Stimulated activated naive B cell treated with anti-CD40 and anti-IgM and Interleukin-4, amounts not matched to agents 10 μg/mL and 1 μg/mL and 100 μg/mL, for 72 hours (primary cell): ENCODE measurements around the gene DCAF4.

Experiments used
- ATAC-seq, 2 donors: fragments of 150-1000 bp; cut with Tn5 transposase; replicated peaks; 2 replicates each; pipeline ENCODE4 v1.10.0; 2021; ENCODE audit warnings: moderate library complexity in 1 of 2
- DNase-seq: peaks from one replicate; pipeline ENCODE4 v3.0.0; 2021
- H3K27ac Mint-ChIP-seq: one replicate; pipeline ENCODE4 v1.8.0; 2022; ENCODE audit warnings: mild to moderate bottlenecking, mixed read lengths
- H3K27me3 Mint-ChIP-seq, 2 donors: one replicate each; pipeline ENCODE4 v1.8.0; 2022; ENCODE audit warnings: mixed read lengths in 2 of 2
- H3K36me3 Mint-ChIP-seq, 2 donors: one replicate each; pipeline ENCODE4 v1.8.0; 2022; ENCODE audit warnings: mixed read lengths in 2 of 2, mild to moderate bottlenecking in 1 of 2
- H3K4me1 Mint-ChIP-seq, 2 donors: one replicate each; pipeline ENCODE4 v1.8.0; 2022; ENCODE audit warnings: mixed read lengths in 2 of 2, mild to moderate bottlenecking in 1 of 2
- H3K4me3 Mint-ChIP-seq, 2 donors: one replicate each; pipeline ENCODE4 v1.8.0; 2022; ENCODE audit warnings: mild to moderate bottlenecking in 2 of 2, mixed read lengths in 2 of 2, moderate library complexity in 1 of 2
- H3K9me3 Mint-ChIP-seq, 2 donors: one replicate each; pipeline ENCODE4 v1.8.0; 2022; ENCODE audit warnings: mixed read lengths in 2 of 2, mild to moderate bottlenecking in 1 of 2

Gene DCAF4

DNA sequence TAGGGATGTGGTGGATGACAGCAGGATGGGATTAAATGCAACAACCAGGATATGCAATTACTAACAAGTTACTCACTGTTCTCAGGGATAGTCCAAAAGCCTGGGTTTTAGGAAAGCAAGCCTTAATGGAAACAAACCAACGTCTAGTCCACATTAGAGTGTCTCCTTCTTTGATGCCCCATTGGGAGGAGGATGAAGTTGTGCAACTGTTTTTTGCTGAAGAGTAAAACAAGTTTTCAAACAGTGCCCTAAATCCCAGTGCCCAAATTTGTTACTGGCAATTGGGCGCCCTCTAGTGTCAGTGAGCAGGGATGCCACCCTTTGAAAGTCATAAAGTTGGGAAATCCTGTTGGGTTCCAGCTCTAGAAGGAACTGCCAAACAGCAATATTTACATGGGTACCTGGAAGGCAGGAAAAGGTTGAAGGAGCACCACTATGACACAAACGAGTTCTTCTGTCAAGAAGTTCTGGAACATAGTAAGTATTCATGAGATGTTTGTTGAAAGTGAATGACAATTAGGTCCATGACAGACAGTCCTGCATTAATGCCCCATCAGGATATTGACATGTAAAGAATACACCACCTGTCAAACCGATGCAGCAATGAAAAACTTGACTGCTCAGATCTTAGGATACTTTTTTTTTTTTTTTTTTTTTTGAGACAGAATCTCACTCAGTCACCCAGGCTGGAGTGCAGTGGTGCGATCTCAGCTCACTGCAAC lies 21.3 kb upstream of the DCAF4 start:
- ATAC-seq: peak; percentile 74 to 76
- Mint-ChIP-seq H3K27ac (no peak overlapping the region), H3K27me3 (peaks cover 0 to 6% of the 10 kb centered on the region in 2 donors), H3K4me3 (no peak overlapping the region), H3K4me1 (peaks cover 4 to 9% of the 10 kb centered on the region in 2 donors), H3K9me3 (no peaks in the 10 kb centered on the region), H3K36me3 (no peaks in the 10 kb centered on the region)
- peak; percentile 43 for DNase-seq

DNA sequence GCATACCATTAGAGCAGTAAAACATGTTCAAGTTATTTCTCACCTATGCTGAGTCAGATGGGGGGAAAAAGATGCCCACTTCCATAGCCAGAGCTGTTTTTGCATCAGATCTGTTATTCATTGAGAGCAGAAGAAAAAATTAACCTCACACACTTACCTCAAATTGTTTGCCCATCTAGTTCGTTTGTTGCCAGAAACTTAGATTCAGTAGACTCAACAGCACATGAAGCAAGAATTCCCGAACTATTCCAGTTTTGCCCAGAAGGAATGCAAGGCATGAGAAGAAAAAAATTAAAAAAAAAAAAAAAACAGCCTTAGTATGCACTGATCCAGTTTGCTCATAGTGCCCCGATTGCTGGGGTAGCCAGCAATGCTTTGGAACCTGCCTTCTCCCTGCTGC lies 19.9 kb upstream of the DCAF4 start:
- peaks cover 4 to 9% of the 10 kb centered on the region in 2 donors for H3K4me1 Mint-ChIP-seq
- H3K9me3 Mint-ChIP-seq: no peaks in the 10 kb centered on the region
- DNase-seq (no peak), ATAC-seq (no peak)
- H3K4me3 Mint-ChIP-seq: no peak overlapping the region
- H3K27ac Mint-ChIP-seq: no peak overlapping the region
- no peaks in the 10 kb centered on the region for H3K36me3 Mint-ChIP-seq
- H3K27me3 Mint-ChIP-seq: peaks cover 0 to 6% of the 10 kb centered on the region in 2 donors

DNA sequence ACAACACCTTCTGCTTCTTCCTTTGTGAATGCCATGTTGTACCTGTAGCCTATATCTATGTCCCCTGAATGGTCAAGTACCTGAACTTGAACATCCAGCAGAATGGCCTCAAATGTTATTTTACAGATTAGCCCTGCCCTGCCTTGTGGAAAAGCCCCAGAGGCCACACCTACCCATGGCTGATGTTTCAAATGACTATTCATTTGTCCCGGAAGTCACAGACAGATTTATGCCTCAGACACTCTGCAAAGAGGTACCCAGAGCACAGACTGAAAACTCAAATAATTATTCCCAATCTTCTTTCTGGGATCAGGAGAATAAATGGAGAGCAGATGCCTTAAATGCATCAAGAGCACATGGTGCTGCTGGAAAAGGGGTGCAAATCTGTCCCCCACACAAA lies 19.4 kb upstream of the DCAF4 start:
- Mint-ChIP-seq H3K9me3 (no peaks in the 10 kb centered on the region), H3K4me1 (peaks cover 4 to 9% of the 10 kb centered on the region in 2 donors), H3K4me3 (no peak overlapping the region), H3K27ac (no peak overlapping the region), H3K27me3 (peaks cover 0 to 6% of the 10 kb centered on the region in 2 donors), H3K36me3 (no peaks in the 10 kb centered on the region)
- DNase-seq (no peak), ATAC-seq (no peak)

DNA sequence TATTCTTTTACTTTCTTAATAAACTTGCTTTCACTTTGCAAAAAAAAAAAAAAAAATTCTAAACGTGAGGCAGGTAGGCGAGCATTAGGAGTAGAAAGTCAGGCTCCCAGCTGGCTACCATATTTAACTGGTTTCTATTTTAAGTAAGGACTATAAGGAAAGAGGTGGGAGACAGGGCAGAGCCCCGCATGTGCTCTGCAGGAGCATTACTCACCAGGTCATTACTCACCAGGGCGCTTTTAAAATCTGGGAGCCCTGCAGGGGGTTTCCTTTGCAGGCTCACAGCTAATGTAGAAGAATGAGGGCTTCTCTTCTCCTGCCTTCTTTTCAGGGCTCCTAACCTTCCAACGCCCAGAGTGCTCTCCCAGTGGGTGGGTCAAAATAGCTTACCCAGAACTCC lies 18.4 kb upstream of the DCAF4 start:
- Mint-ChIP-seq H3K4me1 (peaks cover 4 to 9% of the 10 kb centered on the region in 2 donors), H3K4me3 (no peak overlapping the region), H3K27ac (no peak overlapping the region), H3K27me3 (peaks cover 0 to 6% of the 10 kb centered on the region in 2 donors), H3K9me3 (no peaks in the 10 kb centered on the region), H3K36me3 (no peaks in the 10 kb centered on the region)
- ATAC-seq (no peak), DNase-seq (no peak)

DNA sequence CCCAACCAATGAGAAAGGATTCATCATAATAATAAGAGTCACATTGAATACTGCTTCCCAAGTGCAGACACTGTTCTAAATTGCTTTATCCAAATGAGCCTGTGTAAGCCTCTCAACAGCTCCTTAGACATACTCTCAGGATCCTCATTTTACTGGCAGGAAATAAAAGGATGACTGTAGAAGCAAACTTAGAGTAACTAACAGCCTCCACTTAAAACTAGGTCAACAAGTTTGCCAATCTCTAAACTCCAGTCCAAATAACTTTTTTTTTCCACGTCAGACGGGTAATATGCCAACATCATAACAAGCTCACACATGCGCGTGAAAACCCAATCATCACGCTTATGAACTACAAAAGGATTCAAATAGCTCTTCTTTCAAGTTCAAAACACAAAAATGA lies 17.1 kb upstream of the DCAF4 start:
- Mint-ChIP-seq H3K4me1 (peaks cover 4 to 9% of the 10 kb centered on the region in 2 donors), H3K27me3 (peaks cover 7 to 10% of the 10 kb centered on the region in 2 donors), H3K4me3 (no peak overlapping the region), H3K9me3 (no peaks in the 10 kb centered on the region), H3K36me3 (no peaks in the 10 kb centered on the region), H3K27ac (no peak overlapping the region)
- DNase-seq (no peak), ATAC-seq (no peak)

DNA sequence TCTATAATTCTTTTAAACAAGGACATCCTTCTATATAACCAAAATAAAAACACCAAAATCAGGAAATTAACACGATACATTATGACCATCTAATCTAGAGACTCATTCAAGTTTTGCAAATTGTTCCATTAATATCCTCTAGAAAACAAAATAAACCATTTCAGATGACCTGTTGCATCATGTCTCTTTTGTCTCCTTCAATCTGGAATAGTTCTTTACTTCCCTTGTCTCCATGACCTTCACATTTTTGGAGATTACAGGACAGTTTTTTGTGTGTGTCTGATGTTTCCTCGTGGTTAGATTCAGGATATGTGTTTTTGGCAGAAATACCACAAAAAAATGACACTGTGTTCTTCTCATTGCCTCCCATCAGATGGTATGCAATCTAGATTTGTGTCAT lies 12.5 kb upstream of the DCAF4 start:
- H3K4me1 Mint-ChIP-seq: no peaks in the 10 kb centered on the region
- DNase-seq (no peak), ATAC-seq (no peak)

DNA sequence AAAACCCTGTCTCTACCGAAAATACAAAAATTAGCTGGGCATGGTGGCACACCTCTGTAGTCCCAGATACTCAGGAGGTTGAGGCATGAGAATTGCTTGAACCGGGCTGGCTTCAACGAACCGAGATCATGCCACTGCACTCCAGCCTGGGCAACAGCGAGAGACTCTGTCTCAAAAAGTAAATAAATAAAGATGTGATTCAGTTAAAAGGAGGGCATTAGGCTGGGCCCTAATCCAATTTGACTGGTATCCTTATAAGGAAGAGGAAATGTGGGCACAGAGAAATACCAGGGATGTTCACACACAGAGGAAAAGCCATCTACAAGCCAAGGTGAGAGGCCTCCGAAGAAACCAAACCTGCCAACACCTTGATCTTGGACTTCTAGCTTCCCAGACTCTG lies 10.1 kb upstream of the DCAF4 start:
- Mint-ChIP-seq H3K36me3 (no peaks in the 10 kb centered on the region), H3K4me3 (no peak overlapping the region), H3K27me3 (peaks cover 25 to 36% of the 10 kb centered on the region in 2 donors), H3K9me3 (no peaks in the 10 kb centered on the region), H3K4me1 (no peaks in the 10 kb centered on the region), H3K27ac (no peak overlapping the region)
- no peak for ATAC-seq
- DNase-seq: no peak

More for the DNA sequence above, 12.5 kb upstream of the DCAF4 start:
- peaks cover 10 to 26% of the 10 kb centered on the region in 2 donors for H3K27me3 Mint-ChIP-seq
- H3K27ac Mint-ChIP-seq: no peak overlapping the region
- no peaks in the 10 kb centered on the region for H3K9me3 Mint-ChIP-seq
- H3K36me3 Mint-ChIP-seq: no peaks in the 10 kb centered on the region
- no peak overlapping the region for H3K4me3 Mint-ChIP-seq

DNA sequence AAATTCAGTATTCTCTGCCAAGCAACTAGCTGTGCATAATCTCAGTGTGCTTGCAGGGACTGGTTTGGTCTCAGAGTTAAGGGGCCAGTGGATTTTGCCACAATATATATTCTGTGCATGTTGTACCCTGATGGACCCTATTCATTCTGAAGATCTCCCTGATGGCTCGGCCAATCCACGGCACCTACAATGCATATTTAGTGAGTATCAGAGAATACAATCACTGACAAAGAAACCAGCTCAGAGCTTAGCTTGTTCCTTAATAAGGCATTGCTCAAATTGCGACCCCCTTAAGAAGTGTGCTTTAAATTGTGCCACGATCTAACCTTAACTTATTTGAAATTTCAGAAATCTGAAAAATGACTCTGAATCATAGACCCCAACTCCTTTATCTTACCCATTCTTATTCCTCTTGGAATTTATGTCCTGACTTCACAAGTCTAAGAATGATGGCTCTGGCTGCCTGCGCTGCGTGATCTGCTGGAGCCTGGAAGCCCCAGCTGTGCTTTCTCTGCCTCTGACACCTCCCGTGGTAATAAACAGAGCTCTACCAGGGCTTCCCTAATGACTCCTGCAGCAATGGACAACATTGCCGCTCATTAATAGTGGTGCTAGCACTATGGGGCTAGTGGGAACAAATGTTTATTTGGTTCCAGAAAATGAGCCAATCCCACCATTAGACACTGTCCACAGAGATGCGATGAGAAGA lies 9.0 kb upstream of the DCAF4 start:
- Mint-ChIP-seq H3K4me1 (no peaks in the 10 kb centered on the region), H3K4me3 (no peak overlapping the region), H3K27me3 (peaks cover 26 to 36% of the 10 kb centered on the region in 2 donors), H3K27ac (no peak overlapping the region), H3K36me3 (no peaks in the 10 kb centered on the region), H3K9me3 (no peaks in the 10 kb centered on the region)
- ATAC-seq: no peak
- DNase-seq: no peak

DNA sequence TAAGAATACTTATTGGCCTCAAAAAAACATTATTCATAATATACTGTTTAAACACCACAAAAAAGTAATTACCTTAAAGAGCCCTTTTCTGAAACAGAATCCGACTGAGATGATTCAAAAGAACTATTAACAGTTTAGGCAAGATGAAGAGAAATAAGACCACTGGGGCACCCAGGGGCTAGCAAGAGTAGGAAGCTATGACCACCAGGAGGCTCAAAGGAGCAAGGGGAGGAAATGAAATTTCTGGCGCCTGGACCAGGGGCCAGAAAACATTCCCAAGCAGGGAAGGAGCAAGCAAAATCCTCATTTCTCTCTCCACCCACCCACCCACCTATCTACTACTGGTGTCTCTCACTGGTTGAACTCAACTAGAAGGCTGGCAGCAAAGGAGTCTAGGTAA lies 6.3 kb upstream of the DCAF4 start:
- Mint-ChIP-seq H3K4me1 (peaks cover 0 to under 1% of the 10 kb centered on the region in 2 donors), H3K4me3 (no peak overlapping the region), H3K27ac (no peak overlapping the region), H3K36me3 (no peaks in the 10 kb centered on the region), H3K9me3 (no peaks in the 10 kb centered on the region), H3K27me3 (peaks cover 20 to 21% of the 10 kb centered on the region in 2 donors)
- no peak for ATAC-seq
- no peak for DNase-seq

DNA sequence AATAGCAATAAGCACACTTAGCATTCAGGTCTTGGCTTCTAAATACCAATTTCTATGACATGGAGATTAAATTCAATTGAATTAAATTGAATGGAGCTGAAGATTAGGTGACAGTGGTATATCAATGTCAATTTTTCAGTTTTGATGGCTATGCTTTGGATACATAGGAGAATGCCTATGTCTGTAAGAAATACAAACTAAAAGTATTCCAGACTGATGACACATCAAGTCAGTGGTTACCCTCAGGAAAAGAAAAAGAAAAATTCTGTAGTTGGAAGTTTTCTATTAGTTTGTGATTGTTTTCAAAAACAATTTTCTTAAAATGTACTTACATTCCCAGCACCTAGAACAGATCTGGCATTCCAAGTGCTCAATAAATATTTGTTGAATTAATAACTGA lies 4.9 kb upstream of the DCAF4 start:
- Mint-ChIP-seq H3K27ac (no peak overlapping the region), H3K9me3 (no peaks in the 10 kb centered on the region), H3K27me3 (peaks cover 14 to 20% of the 10 kb centered on the region in 2 donors), H3K36me3 (no peaks in the 10 kb centered on the region), H3K4me3 (no peak overlapping the region), H3K4me1 (peaks cover 5 to 9% of the 10 kb centered on the region in 2 donors)
- no peak for ATAC-seq
- no peak for DNase-seq

DNA sequence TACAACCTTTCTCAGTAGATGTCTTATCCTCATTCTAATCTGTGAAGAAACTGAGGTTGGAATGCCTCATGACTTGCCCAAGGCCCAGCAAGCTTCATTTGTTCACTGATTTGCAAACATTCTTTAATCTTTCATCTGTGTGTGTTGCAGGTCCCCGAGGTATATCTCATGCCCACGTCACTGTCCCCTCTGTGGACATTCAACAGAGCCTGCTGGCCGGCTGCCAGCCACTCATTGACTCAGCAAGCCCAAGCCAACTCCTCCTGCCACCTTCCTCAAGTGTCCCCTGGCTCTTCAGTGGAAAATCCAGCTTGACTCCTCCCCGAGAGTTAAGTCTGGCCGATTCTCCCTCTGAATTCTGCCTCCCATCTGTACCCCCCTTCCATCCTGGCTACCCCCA lies 1.9 kb upstream of the DCAF4 start:
- peak overlapping the region; percentile 61 for H3K27ac Mint-ChIP-seq
- H3K4me1 Mint-ChIP-seq: peaks cover 7 to 9% of the 10 kb centered on the region in 2 donors
- ATAC-seq: no peak
- no peak for DNase-seq
- H3K9me3 Mint-ChIP-seq: no peaks in the 10 kb centered on the region
- no peaks in the 10 kb centered on the region for H3K36me3 Mint-ChIP-seq
- H3K4me3 Mint-ChIP-seq: no peak overlapping the region
- H3K27me3 Mint-ChIP-seq: peaks cover 6 to 14% of the 10 kb centered on the region in 2 donors

DNA sequence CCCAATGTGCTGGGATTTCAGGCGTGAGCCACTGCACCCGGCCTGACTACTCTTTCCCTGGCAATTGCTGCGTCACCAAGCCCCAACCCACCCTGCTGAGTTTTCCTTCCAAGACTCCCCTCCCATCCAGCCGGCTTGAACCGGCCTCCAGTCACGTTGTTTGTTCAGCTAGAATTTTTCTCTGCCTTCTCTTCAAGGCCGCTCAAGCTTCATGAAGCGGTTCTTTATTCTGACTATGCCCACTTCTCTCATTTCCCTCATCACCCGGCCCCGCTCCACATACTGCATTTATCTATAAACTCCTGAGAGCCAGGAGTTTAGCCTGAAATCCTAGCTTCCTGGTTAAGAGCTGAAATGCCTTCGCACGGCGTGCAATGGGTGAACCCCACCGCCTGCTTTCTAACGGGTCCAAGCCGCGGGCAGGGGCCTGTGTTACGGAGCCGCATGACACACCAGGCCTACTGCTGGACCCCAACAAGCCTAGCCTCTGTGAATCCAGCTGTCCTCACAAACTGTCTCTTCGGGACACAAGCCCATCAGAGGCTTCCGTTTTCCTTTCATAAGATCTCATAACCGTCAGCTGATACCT lies 999 bp upstream of the DCAF4 start:
- H3K36me3 Mint-ChIP-seq: peaks cover 0 to 7% of the 10 kb centered on the region in 2 donors
- H3K9me3 Mint-ChIP-seq: no peaks in the 10 kb centered on the region
- H3K27ac Mint-ChIP-seq: peak overlapping the region; percentile 99
- H3K27me3 Mint-ChIP-seq: peaks cover 6 to 7% of the 10 kb centered on the region in 2 donors
- H3K4me1 Mint-ChIP-seq: peaks cover 7 to 9% of the 10 kb centered on the region in 2 donors
- H3K4me3 Mint-ChIP-seq: peak overlapping the region; percentile 97
- no peak for DNase-seq
- ATAC-seq: no peak

DNA sequence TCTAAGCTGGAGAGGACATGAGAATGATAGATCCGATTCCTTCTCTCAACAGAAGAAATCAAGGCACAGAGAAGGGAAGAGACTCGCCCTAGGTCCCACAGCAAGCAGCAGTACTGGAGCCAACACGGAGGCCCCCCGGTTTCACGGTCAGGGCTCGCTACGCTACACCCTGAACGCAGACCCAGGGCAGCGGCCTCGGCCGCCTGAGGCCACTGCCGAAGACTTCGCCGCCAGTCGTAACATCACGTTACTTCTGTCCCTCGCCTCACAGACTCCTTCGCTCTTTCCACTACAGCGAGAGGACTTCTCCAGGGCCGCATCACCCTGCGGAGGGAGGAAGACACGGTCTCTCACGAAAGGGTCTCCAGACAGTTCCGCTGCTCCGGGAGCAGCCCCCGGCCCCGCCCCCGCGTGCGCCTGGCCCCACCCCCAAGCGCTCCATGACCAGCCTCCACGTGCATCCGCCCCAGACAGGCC lies 411 bp upstream of the DCAF4 start:
- H3K4me3 Mint-ChIP-seq: peak overlapping the region; percentile 97
- DNase-seq (no peak), ATAC-seq (peak; percentile 28 to 33)
- peaks cover 0 to 9% of the 10 kb centered on the region in 2 donors for H3K36me3 Mint-ChIP-seq
- peaks cover 3 to 4% of the 10 kb centered on the region in 2 donors for H3K27me3 Mint-ChIP-seq
- peak overlapping the region; percentile 99 for H3K27ac Mint-ChIP-seq
- peaks cover 7 to 9% of the 10 kb centered on the region in 2 donors for H3K4me1 Mint-ChIP-seq
- H3K9me3 Mint-ChIP-seq: no peaks in the 10 kb centered on the region

DNA sequence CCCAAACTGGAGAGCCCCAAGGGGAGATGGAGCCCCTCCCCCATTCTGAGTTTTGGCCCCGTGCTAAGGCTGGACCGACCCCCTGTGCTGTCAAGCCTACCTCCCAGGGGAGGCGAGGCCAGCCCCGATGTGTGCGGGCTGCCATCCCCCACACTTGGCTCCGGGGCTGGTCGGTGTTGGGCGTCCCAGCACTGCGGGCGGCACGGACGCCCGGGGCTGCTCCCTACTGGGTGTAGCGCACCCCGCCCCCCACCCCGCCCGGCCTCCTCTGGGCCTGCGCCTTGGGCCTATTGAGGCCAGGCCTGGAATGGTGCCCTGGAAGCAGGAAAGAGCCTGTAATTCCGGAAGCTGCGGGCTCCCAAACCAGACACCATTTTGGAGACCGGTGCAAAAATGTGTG lies 2.6 kb downstream of the DCAF4 start:
- peaks cover 3 to 17% of the 10 kb centered on the region in 2 donors for H3K36me3 Mint-ChIP-seq
- no peak for DNase-seq
- no peak for ATAC-seq
- no peaks in the 10 kb centered on the region for H3K9me3 Mint-ChIP-seq
- H3K4me1 Mint-ChIP-seq: peaks cover 9 to 14% of the 10 kb centered on the region in 2 donors
- no peaks in the 10 kb centered on the region for H3K27me3 Mint-ChIP-seq
- no peak overlapping the region for H3K27ac Mint-ChIP-seq
- no peak overlapping the region for H3K4me3 Mint-ChIP-seq
